ENCODE results near the gene MED12L.

The MED12L gene

DNA sequence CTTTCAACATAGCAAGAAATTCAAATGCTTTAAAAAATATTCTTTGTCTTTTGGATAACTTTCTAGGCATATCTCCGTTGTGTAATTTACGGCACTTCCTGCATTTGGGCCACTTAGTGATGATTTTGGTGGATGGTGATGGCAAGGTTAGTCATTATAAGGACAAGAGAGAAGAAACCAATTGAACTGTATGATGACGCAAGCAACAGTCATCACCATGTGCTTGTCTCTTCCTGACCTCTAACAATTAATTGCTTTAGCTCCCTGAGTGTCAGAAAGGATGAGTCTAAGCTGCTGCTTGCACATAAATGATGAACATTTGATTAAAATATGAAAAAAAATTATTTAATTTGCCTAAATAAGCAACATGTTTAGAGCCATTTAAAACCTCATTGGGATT, 310.3 kb downstream of the MED12L start:
- Histone ChIP-seq H3K4me3 (no peak overlapping the region), H3K9me3 (ENCODE audit: low read depth, low read length) (no peaks in the 10 kb centered on the region), H3K36me3 (ENCODE audit: insufficient read depth, low read length) (no peaks in the 10 kb centered on the region), H3K9ac (ENCODE audit: insufficient read length) (no peak overlapping the region), H3K27ac (no peak overlapping the region)
- TF ChIP-seq EZH2 (IDR thresholded peaks at IDR 0.05), result no peak
- no peak for DNase-seq (ENCODE audit: low read depth, low spot score)

DNA sequence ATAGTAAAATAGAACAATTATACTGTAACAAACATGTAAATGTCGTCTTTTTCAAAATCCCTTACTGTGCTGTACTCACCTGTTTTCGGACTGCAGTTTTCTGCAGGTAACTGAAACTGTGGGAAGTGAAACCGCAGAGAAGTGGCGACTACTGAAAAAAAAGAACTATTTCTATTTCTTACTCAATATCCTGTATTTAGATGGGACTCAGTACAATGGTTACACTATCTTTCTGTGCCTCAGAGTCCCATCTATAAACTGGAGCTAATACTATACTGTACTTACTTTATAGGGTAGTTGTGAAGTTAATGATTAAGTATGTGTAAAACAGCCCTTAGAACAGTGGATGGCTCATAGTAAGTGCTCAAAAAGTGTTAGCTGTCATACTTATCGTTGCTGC, 313.4 kb downstream of the MED12L start:
- no peak overlapping the region for H3K27ac ChIP-seq
- H3K4me3 ChIP-seq, result no peak overlapping the region
- H3K9ac ChIP-seq (ENCODE audit: insufficient read length), result no peak overlapping the region
- H3K9me3 ChIP-seq (ENCODE audit: low read depth, low read length), result no peaks in the 10 kb centered on the region
- TF ChIP-seq FOXP2 (optimal IDR thresholded peaks at IDR 0.05; ENCODE audit: control extremely low read depth, extremely low read length, insufficient read depth) (no peak), POLR2AphosphoS5 (IDR thresholded peaks at IDR 0.05; ENCODE audit: borderline replicate concordance, low read depth, low read length) (no peak), EZH2 (IDR thresholded peaks at IDR 0.05) (no peak)
- H3K36me3 ChIP-seq (ENCODE audit: insufficient read depth, low read length), result no peaks in the 10 kb centered on the region
- DNase-seq (ENCODE audit: low read depth, low spot score), result no peak

DNA sequence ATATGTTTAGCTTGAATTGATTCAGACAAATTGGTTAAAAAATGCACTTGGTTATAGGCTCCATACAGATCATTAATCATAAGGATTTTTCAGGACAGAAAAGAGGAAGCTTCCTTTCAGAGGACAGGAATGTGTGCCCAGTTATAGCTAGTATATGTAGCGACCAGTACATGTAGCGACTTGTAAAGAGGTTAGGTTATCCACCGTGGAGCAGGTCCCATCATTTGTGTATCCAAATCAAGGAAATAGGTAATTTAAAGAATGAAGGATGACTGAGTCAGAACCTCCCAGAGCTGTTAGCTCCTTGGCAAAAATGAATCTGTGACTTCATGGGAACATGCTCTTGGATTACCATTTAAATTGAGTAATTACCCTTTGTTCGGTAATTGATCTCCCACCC, 314.9 kb downstream of the MED12L start:
- Histone ChIP-seq H3K4me3 (no peak overlapping the region), H3K9ac (ENCODE audit: insufficient read length) (no peak overlapping the region), H3K36me3 (ENCODE audit: insufficient read depth, low read length) (no peaks in the 10 kb centered on the region), H3K9me3 (ENCODE audit: low read depth, low read length) (no peaks in the 10 kb centered on the region), H3K27ac (no peak overlapping the region)
- DNase-seq (ENCODE audit: low read depth, low spot score), result no peak
- TF ChIP-seq POLR2AphosphoS5 (IDR thresholded peaks at IDR 0.05; ENCODE audit: borderline replicate concordance, low read depth, low read length), result no peak
- no peak for TF ChIP-seq EZH2 (IDR thresholded peaks at IDR 0.05)
- TF ChIP-seq FOXP2 (optimal IDR thresholded peaks at IDR 0.05; ENCODE audit: control extremely low read depth, extremely low read length, insufficient read depth), result no peak

DNA sequence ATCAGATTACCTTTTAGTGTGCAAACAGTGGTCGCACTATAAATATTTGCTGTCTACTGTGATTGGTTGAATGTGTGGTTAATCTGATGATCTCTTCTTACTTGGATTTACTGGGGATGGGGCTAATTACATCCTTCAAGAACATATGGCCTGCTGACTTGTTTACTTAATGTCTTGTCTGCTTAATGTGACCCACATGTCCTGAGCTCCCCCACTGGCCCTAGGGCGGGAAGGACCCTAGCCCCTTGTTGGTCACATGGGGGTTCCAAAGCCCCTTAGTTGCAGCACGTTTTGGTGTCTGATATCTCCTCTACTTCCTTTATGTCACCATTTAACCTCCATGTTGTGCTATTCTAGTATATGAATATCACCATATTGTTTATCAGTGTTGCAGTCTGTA, 316.9 kb downstream of the MED12L start:
- no peak for TF ChIP-seq POLR2AphosphoS5 (IDR thresholded peaks at IDR 0.05; ENCODE audit: borderline replicate concordance, low read depth, low read length)
- TF ChIP-seq FOXP2 (optimal IDR thresholded peaks at IDR 0.05; ENCODE audit: control extremely low read depth, extremely low read length, insufficient read depth), result no peak
- no peak for TF ChIP-seq EZH2 (IDR thresholded peaks at IDR 0.05)
- H3K27ac ChIP-seq, result peak overlapping the region; percentile 48; the same call in 1 of the 2 replicates
- H3K4me3 ChIP-seq, result no peak overlapping the region; the same call in 1 of the 2 replicates
- no peaks in the 10 kb centered on the region for H3K9me3 ChIP-seq (ENCODE audit: low read depth, low read length)
- no peak overlapping the region for H3K9ac ChIP-seq (ENCODE audit: insufficient read length)
- H3K36me3 ChIP-seq (ENCODE audit: insufficient read depth, low read length), result no peaks in the 10 kb centered on the region
- no peak for DNase-seq (ENCODE audit: low read depth, low spot score)

DNA sequence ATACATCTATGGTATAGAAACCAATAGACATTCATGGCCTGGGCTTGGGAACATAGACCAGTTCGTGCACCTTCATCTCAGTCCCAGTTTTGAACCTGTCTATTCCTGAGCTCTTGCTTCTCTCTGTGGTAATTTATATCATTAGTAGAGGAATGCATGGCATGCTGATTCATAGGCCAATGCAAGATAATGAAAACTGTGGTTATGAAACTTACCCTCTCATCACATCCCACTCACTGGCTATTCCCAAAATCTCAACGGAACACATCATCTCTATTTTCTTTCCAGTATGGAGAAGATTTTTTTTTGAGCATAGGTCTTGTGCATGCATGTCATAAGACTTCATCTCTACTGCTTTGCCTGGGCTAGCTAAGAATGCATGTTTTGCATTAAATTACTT, 317.8 kb downstream of the MED12L start:
- Histone ChIP-seq H3K27ac (peak overlapping the region; percentile 48; the same call in 1 of the 2 replicates), H3K9me3 (ENCODE audit: low read depth, low read length) (no peaks in the 10 kb centered on the region), H3K4me3 (peak overlapping the region; percentile 25; the same call in 1 of the 2 replicates), H3K9ac (ENCODE audit: insufficient read length) (no peak overlapping the region), H3K36me3 (ENCODE audit: insufficient read depth, low read length) (no peaks in the 10 kb centered on the region)
- no peak for DNase-seq (ENCODE audit: low read depth, low spot score)
- TF ChIP-seq EZH2 (IDR thresholded peaks at IDR 0.05) (no peak), POLR2AphosphoS5 (IDR thresholded peaks at IDR 0.05; ENCODE audit: borderline replicate concordance, low read depth, low read length) (no peak), FOXP2 (optimal IDR thresholded peaks at IDR 0.05; ENCODE audit: control extremely low read depth, extremely low read length, insufficient read depth) (no peak)

DNA sequence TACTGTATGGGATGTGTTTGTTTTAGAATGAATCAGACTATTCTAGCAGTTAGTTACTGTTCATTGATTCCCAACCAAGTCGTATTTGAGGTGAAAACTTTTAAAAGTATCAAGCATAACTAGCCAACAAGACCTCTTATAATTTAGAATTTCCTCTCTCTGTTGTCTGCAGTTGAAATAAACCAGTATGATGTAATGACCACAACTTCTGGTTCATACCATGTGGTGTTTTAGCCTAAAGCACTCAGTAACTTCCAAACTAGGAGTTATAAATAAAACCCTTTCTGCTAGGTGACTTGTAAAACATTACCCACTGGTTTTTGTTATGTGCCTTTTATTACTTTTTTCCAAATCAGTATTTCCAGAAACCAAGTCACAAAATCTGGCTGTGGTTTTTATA, 318.9 kb downstream of the MED12L start:
- DNase-seq (ENCODE audit: low read depth, low spot score), result no peak
- no peaks in the 10 kb centered on the region for H3K9me3 ChIP-seq (ENCODE audit: low read depth, low read length)
- H3K4me3 ChIP-seq, result peak overlapping the region; percentile 4
- peak overlapping the region; percentile 49 for H3K27ac ChIP-seq
- no peaks in the 10 kb centered on the region for H3K36me3 ChIP-seq (ENCODE audit: insufficient read depth, low read length)
- no peak for TF ChIP-seq FOXP2 (optimal IDR thresholded peaks at IDR 0.05; ENCODE audit: control extremely low read depth, extremely low read length, insufficient read depth)
- TF ChIP-seq EZH2 (IDR thresholded peaks at IDR 0.05), result no peak
- no peak for TF ChIP-seq POLR2AphosphoS5 (IDR thresholded peaks at IDR 0.05; ENCODE audit: borderline replicate concordance, low read depth, low read length)
- peak overlapping the region; percentile 34 for H3K9ac ChIP-seq (ENCODE audit: insufficient read length)

DNA sequence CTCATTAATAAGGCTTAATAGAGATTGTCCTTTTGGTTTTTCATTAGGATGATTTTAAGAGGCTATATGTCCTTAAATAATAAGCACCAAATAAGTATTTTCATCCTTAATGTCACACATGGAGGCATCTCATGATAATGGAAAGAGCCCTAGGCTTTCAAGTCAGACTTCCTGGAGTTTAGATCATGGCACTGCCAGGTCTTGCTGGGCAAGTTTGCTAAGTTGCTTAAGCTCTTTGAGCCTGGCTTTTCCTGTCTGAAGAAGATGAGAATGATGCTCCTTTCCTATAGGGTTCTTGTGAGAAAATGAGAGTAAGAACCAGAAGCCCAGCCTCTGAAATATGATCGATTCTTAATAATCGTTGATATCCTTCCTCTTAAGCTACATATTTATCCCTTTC, 322.5 kb downstream of the MED12L start:
- Histone ChIP-seq H3K36me3 (ENCODE audit: insufficient read depth, low read length) (no peaks in the 10 kb centered on the region), H3K4me3 (no peak overlapping the region), H3K9me3 (ENCODE audit: low read depth, low read length) (no peaks in the 10 kb centered on the region), H3K27ac (no peak overlapping the region), H3K9ac (ENCODE audit: insufficient read length) (no peak overlapping the region)
- TF ChIP-seq FOXP2 (optimal IDR thresholded peaks at IDR 0.05; ENCODE audit: control extremely low read depth, extremely low read length, insufficient read depth), result no peak
- no peak for TF ChIP-seq POLR2AphosphoS5 (IDR thresholded peaks at IDR 0.05; ENCODE audit: borderline replicate concordance, low read depth, low read length)
- no peak for TF ChIP-seq EZH2 (IDR thresholded peaks at IDR 0.05)
- DNase-seq (ENCODE audit: low read depth, low spot score), result no peak

DNA sequence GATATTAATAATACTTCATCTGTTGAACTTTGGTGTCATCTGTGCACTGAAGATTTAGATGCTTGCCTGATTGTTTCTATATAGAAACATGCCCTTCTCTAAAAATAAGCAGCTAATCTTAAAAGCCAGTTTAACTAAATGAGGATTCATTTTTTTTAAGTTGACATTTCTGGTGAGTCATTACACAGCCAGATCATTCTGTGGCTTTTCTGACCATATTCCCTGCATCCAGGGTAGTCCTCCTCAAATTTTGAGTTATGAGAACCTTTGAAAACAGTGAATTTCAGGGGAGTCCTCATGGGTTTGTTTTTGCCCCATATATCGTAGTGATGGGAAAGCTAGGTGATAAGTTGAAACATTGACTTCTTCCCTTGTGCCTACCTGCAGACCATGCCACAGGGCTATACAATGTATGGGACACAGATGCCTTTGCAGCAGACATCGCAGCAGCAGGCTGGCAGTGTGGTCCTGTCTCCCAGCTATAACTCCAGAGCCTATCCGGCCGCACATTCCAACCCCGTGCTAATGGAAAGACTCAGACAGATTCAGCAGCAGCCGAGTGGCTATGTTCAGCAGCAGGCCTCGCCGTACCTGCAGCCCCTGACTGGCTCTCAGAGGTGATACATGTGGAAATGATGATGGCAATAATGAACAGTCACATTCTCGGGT, 325.6 kb downstream of the MED12L start:
- TF ChIP-seq FOXP2 (optimal IDR thresholded peaks at IDR 0.05; ENCODE audit: control extremely low read depth, extremely low read length, insufficient read depth) (no peak), EZH2 (IDR thresholded peaks at IDR 0.05) (no peak), POLR2AphosphoS5 (IDR thresholded peaks at IDR 0.05; ENCODE audit: borderline replicate concordance, low read depth, low read length) (no peak)
- no peaks in the 10 kb centered on the region for H3K36me3 ChIP-seq (ENCODE audit: insufficient read depth, low read length)
- no peak overlapping the region for H3K27ac ChIP-seq
- no peak overlapping the region for H3K9ac ChIP-seq (ENCODE audit: insufficient read length)
- DNase-seq (ENCODE audit: low read depth, low spot score), result no peak
- no peak overlapping the region for H3K4me3 ChIP-seq
- H3K9me3 ChIP-seq (ENCODE audit: low read depth, low read length), result no peaks in the 10 kb centered on the region

DNA sequence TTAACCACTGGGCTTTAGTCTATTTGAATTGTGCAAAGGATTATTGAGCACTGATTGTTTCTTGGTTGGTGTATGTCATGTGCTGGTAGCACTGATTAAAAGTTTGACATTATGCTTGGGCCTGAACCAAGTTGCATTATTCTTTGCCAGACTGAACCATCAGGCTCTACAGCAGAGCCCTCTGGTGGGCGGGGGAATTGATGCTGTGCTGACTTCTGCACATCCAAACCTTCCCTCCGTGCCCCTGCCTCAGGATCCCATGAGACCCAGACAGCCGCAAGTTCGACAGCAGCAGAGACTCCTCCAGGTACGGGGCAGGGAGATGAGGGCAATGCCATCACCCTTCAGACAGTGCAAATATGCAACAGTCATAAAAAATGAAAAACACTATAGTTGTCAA, 327.5 kb downstream of the MED12L start:
- no peaks in the 10 kb centered on the region for H3K9me3 ChIP-seq (ENCODE audit: low read depth, low read length)
- H3K36me3 ChIP-seq (ENCODE audit: insufficient read depth, low read length), result no peaks in the 10 kb centered on the region
- DNase-seq (ENCODE audit: low read depth, low spot score), result no peak
- TF ChIP-seq FOXP2 (optimal IDR thresholded peaks at IDR 0.05; ENCODE audit: control extremely low read depth, extremely low read length, insufficient read depth) (no peak), POLR2AphosphoS5 (IDR thresholded peaks at IDR 0.05; ENCODE audit: borderline replicate concordance, low read depth, low read length) (no peak), EZH2 (IDR thresholded peaks at IDR 0.05) (no peak)
- H3K9ac ChIP-seq (ENCODE audit: insufficient read length), result no peak overlapping the region
- no peak overlapping the region for H3K4me3 ChIP-seq
- no peak overlapping the region for H3K27ac ChIP-seq

Measured in SK-N-MC (cell line).